Measurements from ENCODE around the gene ITPR1. TPM values are rescaled to one million over a fixed set of nuclear protein-coding genes. Genes with fewer than 3 reads are reported as not detected.

The ITPR1 gene
- total RNA-seq, 4 donors from 2014 or later, result 12.1 to 68.7 (median 25.6) TPM

DNA sequence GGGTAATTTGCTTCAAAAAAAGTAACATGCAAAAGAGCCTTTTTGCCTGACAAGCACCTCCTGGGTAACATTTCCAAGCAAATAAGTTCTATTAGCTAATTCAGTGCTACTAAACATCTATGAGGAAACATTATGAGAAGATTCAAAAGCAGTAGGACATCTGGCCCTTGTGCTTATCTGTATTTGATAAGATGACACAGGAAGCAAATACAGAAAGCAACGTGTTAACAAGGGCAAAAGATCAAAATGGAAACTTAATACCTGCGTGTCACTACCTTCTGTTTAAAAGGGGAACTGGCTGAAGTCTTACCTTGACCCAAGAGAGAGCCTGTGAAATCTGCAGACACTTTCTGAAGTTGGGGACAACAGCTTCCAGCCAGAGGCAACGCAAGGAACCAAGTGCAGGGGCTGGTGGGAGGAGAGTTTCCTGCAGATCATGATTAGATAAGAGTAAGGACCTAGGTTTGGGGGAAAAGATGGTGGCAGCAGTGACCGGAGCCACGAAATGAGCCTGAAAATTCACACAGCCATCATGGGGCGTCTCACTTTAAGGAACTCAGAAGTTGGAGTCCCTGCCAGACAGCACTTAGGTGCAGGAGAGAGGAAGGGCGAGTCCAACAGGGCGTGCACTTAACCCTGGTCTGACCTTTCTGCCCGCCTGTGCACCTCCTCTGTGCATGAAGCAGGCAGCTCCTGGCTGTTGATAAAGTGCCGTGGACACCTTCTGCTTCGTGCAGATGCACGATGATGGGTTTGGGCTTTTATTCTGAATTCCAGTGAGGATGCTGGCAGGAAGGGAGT is 332.5 kb downstream of the ITPR1 start:
- H3K4me3 ChIP-seq, result peak overlapping the region in 3 of 4 donors; percentile 8 to 27 (median 11)
- H3K27me3 ChIP-seq, result no peaks in the 10 kb centered on the region
- intact Hi-C loops (cut with DNase I), result no loop called here
- 32 to 35% methylated on average over 12 of the region's 12 CpGs for WGBS, 2 donors
- H3K36me3 ChIP-seq, result peaks cover 0 to 17% (median 0%) of the 10 kb centered on the region in 3 donors
- peak overlapping the region; percentile 82 to 92 (median 90) for H3K27ac ChIP-seq
- H3K4me1 ChIP-seq, result peaks cover 39 to 91% (median 51%) of the 10 kb centered on the region in 3 donors
- no peak for DNase-seq
- TF ChIP-seq CTCF (IDR thresholded peaks at IDR 0.05) (no peak), POLR2A (IDR thresholded peaks at IDR 0.05) (no peak)
- H3K9me3 ChIP-seq, result no peaks in the 10 kb centered on the region

- Histone ChIP-seq H3K4me1 (peaks cover 39 to 96% (median 48%) of the 10 kb centered on the region in 3 donors), H3K9me3 (no peaks in the 10 kb centered on the region), H3K27me3 (no peaks in the 10 kb centered on the region), H3K4me3 (peak overlapping the region in 3 of 4 donors; percentile 8 to 27 (median 11)), H3K27ac (peak overlapping the region; percentile 82 to 92 (median 90)), H3K36me3 (peaks cover 0 to 10% (median 0%) of the 10 kb centered on the region in 3 donors)
- 32 to 38% methylated on average over 17 to 18 of the region's 20 CpGs for WGBS, 2 donors
- peak in 1 of 4 donors; percentile 27 for TF ChIP-seq POLR2A (IDR thresholded peaks at IDR 0.05)
- TF ChIP-seq CTCF (IDR thresholded peaks at IDR 0.05), result no peak
- DNase-seq, result peak; percentile 7
- intact Hi-C loops (cut with DNase I), result no loop called here
Measured at GRCh38 chr3:4826237-4827100, 333.3 kb downstream of the ITPR1 start.

DNA sequence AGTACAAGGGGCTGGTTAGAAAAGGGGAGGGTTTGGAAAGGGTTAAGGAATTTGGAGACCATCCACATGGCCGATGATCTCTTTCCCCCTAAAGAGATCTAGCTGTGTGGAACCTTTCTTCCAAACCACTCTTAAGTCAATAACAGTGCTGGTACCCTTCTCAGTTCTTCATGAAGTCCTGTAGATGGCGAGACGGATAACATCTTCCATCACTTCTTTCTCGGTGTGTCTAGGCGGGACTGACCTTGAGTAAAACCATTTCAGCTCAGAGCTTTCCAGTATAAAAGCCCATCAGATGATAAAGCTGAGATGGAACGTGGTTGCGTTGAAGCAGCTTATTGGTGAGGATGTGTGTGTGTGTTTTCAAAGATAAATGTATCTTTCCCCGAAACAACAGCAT is 334.6 kb downstream of the ITPR1 start:
- Histone ChIP-seq H3K27ac (peak overlapping the region; percentile 82 to 92 (median 90)), H3K4me1 (peaks cover 39 to 92% (median 49%) of the 10 kb centered on the region in 3 donors), H3K4me3 (no peak overlapping the region), H3K36me3 (no peaks in the 10 kb centered on the region), H3K9me3 (no peaks in the 10 kb centered on the region), H3K27me3 (no peaks in the 10 kb centered on the region)
- TF ChIP-seq CTCF (IDR thresholded peaks at IDR 0.05) (no peak), POLR2A (IDR thresholded peaks at IDR 0.05) (no peak)
- no peak for DNase-seq
- intact Hi-C loops (cut with DNase I), result no loop called here
- WGBS, 2 donors, result 67 to 85% methylated on average over 7 to 8 of the region's 8 CpGs

DNA sequence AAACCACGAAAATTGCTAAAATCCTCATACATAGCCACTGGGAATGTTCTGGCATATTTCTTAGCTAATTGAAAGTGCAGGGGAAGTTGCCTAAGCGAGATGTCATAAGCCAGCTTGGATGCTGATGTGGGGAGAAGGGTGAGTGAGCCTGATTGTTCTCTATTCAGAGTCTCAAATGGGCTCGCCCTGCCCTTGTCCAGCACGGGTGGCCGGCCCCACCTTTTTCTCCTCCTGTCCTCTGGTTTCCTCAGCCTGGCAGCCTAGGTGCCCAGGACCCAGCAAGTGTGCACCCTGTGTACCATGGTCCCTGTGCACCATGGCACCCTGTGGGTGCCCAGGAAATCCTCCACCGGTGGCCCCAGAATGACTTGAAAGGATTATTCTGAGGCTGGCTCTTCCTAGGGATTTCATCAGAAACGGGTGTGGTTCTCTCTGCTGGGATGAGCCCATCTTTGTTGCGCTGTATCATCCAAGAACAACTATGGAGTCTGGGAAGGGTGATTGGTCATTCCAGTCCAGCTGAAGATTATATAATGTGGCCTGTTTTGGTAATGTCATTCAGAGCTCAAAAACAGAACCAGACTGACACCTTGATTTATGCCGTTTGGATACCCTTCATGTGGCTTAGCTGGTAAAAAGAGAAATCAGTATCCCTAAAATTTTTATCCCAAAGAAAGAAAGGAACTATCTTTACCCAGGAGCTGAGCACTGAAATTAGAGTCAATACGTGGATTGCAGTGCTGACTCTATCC is 335.3 kb downstream of the ITPR1 start:
- Histone ChIP-seq H3K4me1 (peaks cover 39 to 88% (median 49%) of the 10 kb centered on the region in 3 donors), H3K27me3 (no peaks in the 10 kb centered on the region), H3K36me3 (peaks cover 0 to 2% (median 0%) of the 10 kb centered on the region in 3 donors), H3K27ac (peak overlapping the region; percentile 82 to 92 (median 90)), H3K4me3 (no peak overlapping the region), H3K9me3 (no peaks in the 10 kb centered on the region)
- TF ChIP-seq CTCF (IDR thresholded peaks at IDR 0.05), result peak in 1 of 6 experiments; percentile 5
- TF ChIP-seq POLR2A (IDR thresholded peaks at IDR 0.05), result no peak
- 67 to 70% methylated on average over 8 to 9 of the region's 10 CpGs for WGBS, 2 donors
- intact Hi-C loops (cut with DNase I), result no loop called here
- no peak for DNase-seq

Data from esophagus squamous epithelium (tissue), 5 donors.